ENCODE results near the gene RANBP9. TPM values are rescaled to one million over a fixed set of nuclear protein-coding genes. Genes with fewer than 3 reads are reported as not detected.

RANBP9 gene
- total RNA-seq, 1 donor from 2014 or later, result 44.8 TPM

DNA sequence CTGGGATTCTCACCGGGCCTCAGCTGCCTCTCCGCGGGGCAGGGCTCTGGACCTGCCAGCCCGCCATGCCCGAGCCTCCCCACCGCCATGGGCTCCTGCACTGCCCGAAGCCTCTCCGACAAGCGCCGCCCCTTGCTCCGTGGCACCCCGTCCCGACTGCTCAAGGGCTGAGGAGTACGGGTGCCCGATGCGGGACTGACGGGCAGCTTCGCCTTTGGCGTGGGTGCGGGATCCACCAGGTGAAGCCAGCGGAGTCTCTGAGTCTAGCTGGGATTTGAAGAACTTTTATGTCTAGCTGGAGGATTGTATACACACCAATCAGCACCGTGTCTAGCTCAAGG, 5.3 kb upstream of the RANBP9 start:
- H3K79me2 ChIP-seq (ENCODE audit: low read depth), result no peaks in the 10 kb centered on the region
- H3K9me3 Mint-ChIP-seq, result peaks cover 21% of the 10 kb centered on the region
- no peak overlapping the region for H3K4me3 Mint-ChIP-seq
- TF ChIP-seq, protein P1, sequence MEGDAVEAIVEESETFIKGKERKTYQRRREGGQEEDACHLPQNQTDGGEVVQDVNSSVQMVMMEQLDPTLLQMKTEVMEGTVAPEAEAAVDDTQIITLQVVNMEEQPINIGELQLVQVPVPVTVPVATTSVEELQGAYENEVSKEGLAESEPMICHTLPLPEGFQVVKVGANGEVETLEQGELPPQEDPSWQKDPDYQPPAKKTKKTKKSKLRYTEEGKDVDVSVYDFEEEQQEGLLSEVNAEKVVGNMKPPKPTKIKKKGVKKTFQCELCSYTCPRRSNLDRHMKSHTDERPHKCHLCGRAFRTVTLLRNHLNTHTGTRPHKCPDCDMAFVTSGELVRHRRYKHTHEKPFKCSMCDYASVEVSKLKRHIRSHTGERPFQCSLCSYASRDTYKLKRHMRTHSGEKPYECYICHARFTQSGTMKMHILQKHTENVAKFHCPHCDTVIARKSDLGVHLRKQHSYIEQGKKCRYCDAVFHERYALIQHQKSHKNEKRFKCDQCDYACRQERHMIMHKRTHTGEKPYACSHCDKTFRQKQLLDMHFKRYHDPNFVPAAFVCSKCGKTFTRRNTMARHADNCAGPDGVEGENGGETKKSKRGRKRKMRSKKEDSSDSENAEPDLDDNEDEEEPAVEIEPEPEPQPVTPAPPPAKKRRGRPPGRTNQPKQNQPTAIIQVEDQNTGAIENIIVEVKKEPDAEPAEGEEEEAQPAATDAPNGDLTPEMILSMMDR (IDR thresholded peaks at IDR 0.05), result no peak
- TF ChIP-seq EZH2phosphoT487 (IDR thresholded peaks at IDR 0.05) (no peak), EZH2 (IDR thresholded peaks at IDR 0.05) (no peak)
- H3K36me3 Mint-ChIP-seq, result peaks cover 2% of the 10 kb centered on the region
- H3K4me1 Mint-ChIP-seq, result peaks cover 7% of the 10 kb centered on the region
- no peak for DNase-seq (ENCODE audit: low spot score)
- no peaks in the 10 kb centered on the region for H3K36me3 ChIP-seq
- peaks cover 10% of the 10 kb centered on the region for H3F3A ChIP-seq (ENCODE audit: low read depth)
- H3K9me3 ChIP-seq (ENCODE audit: low read depth), result no peaks in the 10 kb centered on the region
- H3K27ac ChIP-seq, result no peak overlapping the region
- H3K4me2 ChIP-seq, result no peak overlapping the region
- H4K20me1 ChIP-seq (ENCODE audit: low read depth), result no peaks in the 10 kb centered on the region
- H2AFZ ChIP-seq (replicated peaks), result no peak overlapping the region
- no peak overlapping the region for H3K9ac ChIP-seq
- no peak overlapping the region for H3K4me3 ChIP-seq
- peaks cover 8% of the 10 kb centered on the region for H3K27me3 Mint-ChIP-seq (ENCODE audit: insufficient read depth, low read depth)
- no peak overlapping the region for H3K27ac Mint-ChIP-seq
- peaks cover 6% of the 10 kb centered on the region for H3K4me1 ChIP-seq
- no peaks in the 10 kb centered on the region for H3K27me3 ChIP-seq

DNA sequence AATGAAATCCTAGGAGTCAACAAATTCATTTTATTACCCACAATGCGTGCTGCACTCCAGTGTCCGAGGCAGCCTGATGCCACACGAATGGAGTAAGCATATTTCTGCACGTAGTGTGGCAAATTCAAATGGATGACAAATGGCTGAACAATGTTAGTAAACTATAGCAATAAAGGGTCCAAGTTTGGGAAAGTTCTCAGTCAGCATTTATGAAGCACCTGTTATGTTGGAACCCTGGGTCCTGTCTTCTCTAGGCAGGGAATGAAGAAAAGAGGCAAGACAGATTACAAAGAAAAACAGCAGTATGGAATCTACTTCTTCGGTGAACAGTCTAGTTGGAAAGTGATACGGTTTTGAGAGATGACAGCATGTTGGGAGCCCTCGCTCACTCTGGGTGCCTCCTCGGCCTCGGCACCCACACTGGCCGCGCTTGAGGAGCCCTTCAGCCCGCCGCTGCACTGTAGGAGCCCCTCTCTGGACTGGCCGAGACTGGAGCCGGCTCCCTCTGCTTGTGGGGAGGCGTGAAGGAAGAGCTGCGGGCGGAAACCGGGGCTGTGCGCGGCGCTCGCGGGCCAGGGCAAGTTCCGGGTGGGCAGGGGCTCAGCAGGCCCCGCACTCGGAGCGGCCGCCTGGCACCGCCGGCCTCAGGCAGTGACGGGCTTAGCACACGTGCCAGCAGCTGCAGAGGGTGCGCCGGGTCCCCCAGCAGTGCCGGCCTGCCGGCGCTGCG, 4.8 kb upstream of the RANBP9 start:
- Histone ChIP-seq H3K79me2 (ENCODE audit: low read depth) (no peaks in the 10 kb centered on the region), H3K27ac (no peak overlapping the region), H3K27me3 (no peaks in the 10 kb centered on the region), H3K9ac (no peak overlapping the region), H3F3A (ENCODE audit: low read depth) (peaks cover 12% of the 10 kb centered on the region), H3K4me2 (no peak overlapping the region), H3K9me3 (ENCODE audit: low read depth) (no peaks in the 10 kb centered on the region), H4K20me1 (ENCODE audit: low read depth) (no peaks in the 10 kb centered on the region), H3K4me1 (peaks cover 6% of the 10 kb centered on the region), H3K36me3 (no peaks in the 10 kb centered on the region), H3K4me3 (no peak overlapping the region), H2AFZ (replicated peaks) (no peak overlapping the region)
- no peak overlapping the region for H3K27ac Mint-ChIP-seq
- DNase-seq (ENCODE audit: low spot score), result no peak
- peaks cover 21% of the 10 kb centered on the region for H3K9me3 Mint-ChIP-seq
- H3K4me3 Mint-ChIP-seq, result peak overlapping the region; percentile 1
- TF ChIP-seq EZH2 (IDR thresholded peaks at IDR 0.05) (no peak), EZH2phosphoT487 (IDR thresholded peaks at IDR 0.05) (no peak)
- TF ChIP-seq, protein P1 (IDR thresholded peaks at IDR 0.05), result no peak
- H3K36me3 Mint-ChIP-seq, result peaks cover 2% of the 10 kb centered on the region
- peaks cover 7% of the 10 kb centered on the region for H3K4me1 Mint-ChIP-seq
- H3K27me3 Mint-ChIP-seq (ENCODE audit: insufficient read depth, low read depth), result peaks cover 8% of the 10 kb centered on the region

DNA sequence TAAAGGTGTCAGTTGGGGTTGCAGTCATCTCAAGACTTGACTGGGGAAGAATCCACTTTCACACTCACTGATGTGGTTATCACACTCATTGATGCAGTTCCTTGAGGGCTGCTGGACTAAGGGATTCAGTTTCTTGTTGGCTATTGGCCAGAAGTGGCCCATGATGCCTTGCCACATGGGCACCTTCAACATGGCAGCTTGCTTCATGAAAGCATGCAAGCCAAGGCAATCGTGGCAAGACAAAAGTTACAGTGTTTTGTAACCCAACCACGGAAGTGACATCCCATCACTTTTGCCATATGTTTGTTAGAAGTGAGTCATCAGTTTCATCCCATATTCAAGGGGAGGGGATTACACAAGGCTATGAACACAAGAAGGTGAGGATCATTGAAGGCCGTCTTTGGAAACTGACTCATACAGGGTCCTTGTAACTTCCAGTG, 3.8 kb upstream of the RANBP9 start:
- H2AFZ ChIP-seq (replicated peaks), result no peak overlapping the region
- H3K4me1 ChIP-seq, result peaks cover 6% of the 10 kb centered on the region
- H3F3A ChIP-seq (ENCODE audit: low read depth), result peaks cover 17% of the 10 kb centered on the region
- H3K4me2 ChIP-seq, result no peak overlapping the region
- Mint-ChIP-seq H3K27ac (no peak overlapping the region), H3K27me3 (ENCODE audit: insufficient read depth, low read depth) (peaks cover 6% of the 10 kb centered on the region), H3K4me1 (peaks cover 7% of the 10 kb centered on the region), H3K9me3 (peaks cover 21% of the 10 kb centered on the region), H3K36me3 (peaks cover 2% of the 10 kb centered on the region), H3K4me3 (no peak overlapping the region)
- H3K4me3 ChIP-seq, result no peak overlapping the region
- no peak overlapping the region for H3K9ac ChIP-seq
- H3K36me3 ChIP-seq, result no peaks in the 10 kb centered on the region
- peaks cover 5% of the 10 kb centered on the region for H3K79me2 ChIP-seq (ENCODE audit: low read depth)
- no peaks in the 10 kb centered on the region for H3K27me3 ChIP-seq
- H4K20me1 ChIP-seq (ENCODE audit: low read depth), result peaks cover 2% of the 10 kb centered on the region
- H3K9me3 ChIP-seq (ENCODE audit: low read depth), result no peaks in the 10 kb centered on the region
- H3K27ac ChIP-seq, result no peak overlapping the region
- no peak for TF ChIP-seq EZH2phosphoT487 (IDR thresholded peaks at IDR 0.05)
- TF ChIP-seq, protein P1 (IDR thresholded peaks at IDR 0.05), result no peak
- no peak for DNase-seq (ENCODE audit: low spot score)

All from neural progenitor cell (in vitro differentiated cells).